Nephron (organoid): ENCODE data around the gene KCNQ1OT1.
"Not testable (repeated sequence)": the region's sequence is repeated elsewhere in the genome, so short reads cannot be mapped to it uniquely, and the experiment has no call there.

Experiments used
- H3K27ac Mint-ChIP-seq, 3 experiments: 2 replicates each; pipeline ENCODE4 v1.8.0; 2020; ENCODE audit warnings: mixed read lengths in 3 of 3, mild to moderate bottlenecking in 2 of 3, moderate library complexity in 1 of 3
- H3K27me3 Mint-ChIP-seq: 2 replicates; pipeline ENCODE4 v1.8.0; 2021; ENCODE audit warnings: low read depth, mild to moderate bottlenecking, moderate library complexity, mixed read lengths
- H3K36me3 Mint-ChIP-seq: 2 replicates; pipeline ENCODE4 v1.8.0; 2020; ENCODE audit warnings: low read depth, mixed read lengths
- H3K4me1 Mint-ChIP-seq: 2 replicates; pipeline ENCODE4 v1.8.0; 2020; ENCODE audit warnings: mixed read lengths
- H3K4me3 Mint-ChIP-seq, 3 experiments: 2 replicates each; pipeline ENCODE4 v1.8.0; 2020; ENCODE audit warnings: mild to moderate bottlenecking in 3 of 3, mixed read lengths in 3 of 3, moderate library complexity in 2 of 3
- H3K9me3 Mint-ChIP-seq: 2 replicates; pipeline ENCODE4 v1.8.0; 2020; ENCODE audit warnings: mixed read lengths
- TF ChIP-seq, protein P1 (sequence below), 3 experiments: fragments of 200-600 bp; sonication (generic); IDR thresholded peaks; one replicate each; pipeline ENCODE4 v1.5.0; 2021; ENCODE audit warnings: antibody characterized with exemption in 3 of 3; ENCODE audit not compliant: unreplicated experiment in 3 of 3

Gene KCNQ1OT1

DNA sequence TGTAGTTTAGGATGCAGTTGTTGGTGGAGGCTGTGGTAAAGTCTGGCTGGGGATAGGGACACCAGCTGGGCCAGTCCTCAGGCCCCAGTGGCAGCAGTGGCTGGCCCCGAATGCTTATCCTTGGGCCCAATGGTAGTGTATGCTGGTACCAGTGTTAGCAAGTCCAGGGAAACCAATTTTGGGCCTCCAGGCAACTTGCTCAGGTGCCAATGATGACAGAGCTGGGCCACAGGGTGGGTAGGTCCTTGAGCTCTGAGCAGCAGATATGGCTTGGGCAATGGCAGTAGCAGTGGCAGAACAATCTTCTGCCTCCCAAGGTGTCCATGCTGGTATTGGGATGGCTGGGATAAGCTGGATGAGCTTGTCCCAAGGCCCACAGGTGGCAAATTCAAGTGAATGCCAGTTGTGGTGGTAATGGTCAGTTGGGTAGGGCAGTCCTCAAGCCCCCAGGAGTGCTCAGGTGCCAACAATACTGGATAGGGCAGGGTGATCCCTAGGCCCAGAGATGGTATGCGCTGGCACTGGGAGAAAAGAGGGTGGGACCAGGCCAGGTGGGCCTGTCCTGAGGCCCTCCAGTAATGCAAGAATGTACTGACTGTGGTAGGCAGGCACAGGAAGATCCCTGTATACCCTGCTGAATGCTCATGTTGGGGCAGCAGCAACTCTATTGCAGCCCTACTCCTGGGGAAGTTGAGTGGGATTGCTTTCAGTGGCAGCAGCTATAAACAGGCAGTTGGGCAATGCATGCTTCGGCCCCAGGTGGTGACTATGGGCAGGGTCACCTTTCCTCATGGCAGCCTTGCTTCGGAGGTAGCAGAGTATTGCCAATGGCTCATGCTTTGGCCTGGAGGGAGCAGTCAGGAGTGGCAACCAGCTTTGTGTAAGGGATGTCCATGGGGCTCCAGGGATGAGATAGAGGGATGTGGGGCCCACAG is 54.7 kb downstream of the KCNQ1OT1 start:
- H3K27me3 Mint-ChIP-seq = no peaks in the 10 kb centered on the region
- no peak overlapping the region for H3K27ac Mint-ChIP-seq
- no peaks in the 10 kb centered on the region for H3K4me1 Mint-ChIP-seq
- TF ChIP-seq, protein P1, sequence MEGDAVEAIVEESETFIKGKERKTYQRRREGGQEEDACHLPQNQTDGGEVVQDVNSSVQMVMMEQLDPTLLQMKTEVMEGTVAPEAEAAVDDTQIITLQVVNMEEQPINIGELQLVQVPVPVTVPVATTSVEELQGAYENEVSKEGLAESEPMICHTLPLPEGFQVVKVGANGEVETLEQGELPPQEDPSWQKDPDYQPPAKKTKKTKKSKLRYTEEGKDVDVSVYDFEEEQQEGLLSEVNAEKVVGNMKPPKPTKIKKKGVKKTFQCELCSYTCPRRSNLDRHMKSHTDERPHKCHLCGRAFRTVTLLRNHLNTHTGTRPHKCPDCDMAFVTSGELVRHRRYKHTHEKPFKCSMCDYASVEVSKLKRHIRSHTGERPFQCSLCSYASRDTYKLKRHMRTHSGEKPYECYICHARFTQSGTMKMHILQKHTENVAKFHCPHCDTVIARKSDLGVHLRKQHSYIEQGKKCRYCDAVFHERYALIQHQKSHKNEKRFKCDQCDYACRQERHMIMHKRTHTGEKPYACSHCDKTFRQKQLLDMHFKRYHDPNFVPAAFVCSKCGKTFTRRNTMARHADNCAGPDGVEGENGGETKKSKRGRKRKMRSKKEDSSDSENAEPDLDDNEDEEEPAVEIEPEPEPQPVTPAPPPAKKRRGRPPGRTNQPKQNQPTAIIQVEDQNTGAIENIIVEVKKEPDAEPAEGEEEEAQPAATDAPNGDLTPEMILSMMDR (IDR thresholded peaks at IDR 0.05; ENCODE audit: unreplicated experiment in 3 of 3) = no peak
- H3K9me3 Mint-ChIP-seq = peaks cover 94% of the 10 kb centered on the region
- peaks cover 97% of the 10 kb centered on the region for H3K36me3 Mint-ChIP-seq
- no peak overlapping the region for H3K4me3 Mint-ChIP-seq

DNA sequence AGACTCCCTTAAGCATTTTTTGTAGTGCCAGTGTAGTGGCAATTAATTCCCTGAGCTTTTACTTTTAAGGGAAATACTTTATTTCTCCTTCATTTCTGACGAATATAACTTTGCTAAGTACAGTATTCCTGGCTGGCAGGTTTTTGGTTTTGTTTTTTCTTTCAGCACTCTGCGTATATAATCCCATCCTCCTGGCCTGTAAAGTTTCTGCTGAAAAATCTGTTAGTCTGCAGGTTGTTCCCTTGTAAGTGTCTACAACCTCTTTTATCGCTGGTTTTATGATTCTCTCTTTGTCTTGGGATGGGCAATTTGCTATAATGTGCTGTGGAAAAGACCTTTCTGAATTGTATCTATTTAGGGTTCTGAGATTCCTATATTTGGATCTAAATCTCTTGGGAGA is 56.0 kb downstream of the KCNQ1OT1 start:
- TF ChIP-seq, protein P1 (IDR thresholded peaks at IDR 0.05; ENCODE audit: unreplicated experiment in 3 of 3) = no peak
- H3K27ac Mint-ChIP-seq = no peak overlapping the region
- no peaks in the 10 kb centered on the region for H3K4me1 Mint-ChIP-seq
- no peaks in the 10 kb centered on the region for H3K27me3 Mint-ChIP-seq
- peaks cover 93% of the 10 kb centered on the region for H3K36me3 Mint-ChIP-seq
- H3K9me3 Mint-ChIP-seq = peaks cover 91% of the 10 kb centered on the region
- no peak overlapping the region for H3K4me3 Mint-ChIP-seq

DNA sequence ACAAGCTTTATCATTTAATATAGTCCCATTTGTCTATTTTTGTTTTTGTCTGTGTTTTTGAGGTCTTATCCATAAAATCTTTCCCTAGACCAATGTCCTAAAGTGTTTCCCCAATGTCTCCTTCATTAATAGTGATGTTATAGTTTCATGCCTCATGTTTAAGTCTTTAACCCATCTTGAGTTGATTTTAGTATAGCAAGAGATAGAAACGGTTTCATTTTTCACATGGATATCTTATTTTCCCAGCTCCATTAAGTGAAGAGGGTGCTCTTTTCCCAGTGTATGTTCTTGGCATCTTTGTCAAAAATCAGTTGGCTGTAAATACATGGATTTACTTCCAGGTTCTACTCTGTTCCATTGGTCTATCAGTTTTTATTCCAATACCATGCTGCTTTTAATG is 58.2 kb downstream of the KCNQ1OT1 start:
- peaks cover 91% of the 10 kb centered on the region for H3K9me3 Mint-ChIP-seq
- TF ChIP-seq, protein P1 (IDR thresholded peaks at IDR 0.05; ENCODE audit: unreplicated experiment in 3 of 3) = no peak
- H3K36me3 Mint-ChIP-seq = peaks cover 91% of the 10 kb centered on the region
- no peak overlapping the region for H3K4me3 Mint-ChIP-seq
- no peaks in the 10 kb centered on the region for H3K27me3 Mint-ChIP-seq
- H3K27ac Mint-ChIP-seq = no peak overlapping the region
- H3K4me1 Mint-ChIP-seq = no peaks in the 10 kb centered on the region

DNA sequence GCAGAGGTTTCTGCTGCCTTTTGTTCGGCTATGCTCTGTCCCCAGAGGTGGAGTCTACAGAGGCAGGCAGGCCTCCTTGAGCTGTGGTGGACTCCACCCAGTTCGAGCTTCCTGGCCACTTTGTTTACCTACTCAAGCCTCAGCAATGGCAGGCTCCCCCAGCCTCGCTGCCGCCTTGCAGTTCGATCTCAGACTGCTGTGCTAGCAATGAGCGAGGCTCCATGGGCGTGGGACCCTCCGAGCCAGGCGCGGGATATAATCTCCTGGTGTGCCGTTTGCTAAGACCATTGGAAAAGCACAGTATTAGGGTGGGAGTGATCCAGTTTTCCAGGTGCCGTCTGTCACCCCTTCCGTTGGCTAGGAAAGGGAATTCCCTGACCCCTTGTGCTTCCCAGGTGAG is 60.0 kb downstream of the KCNQ1OT1 start:
- not testable (repeated sequence) for H3K4me1 Mint-ChIP-seq, H3K27ac Mint-ChIP-seq, H3K4me3 Mint-ChIP-seq, H3K27me3 Mint-ChIP-seq
- Mint-ChIP-seq H3K9me3 (peaks cover 82% of the 10 kb centered on the region), H3K36me3 (peaks cover 79% of the 10 kb centered on the region)

DNA sequence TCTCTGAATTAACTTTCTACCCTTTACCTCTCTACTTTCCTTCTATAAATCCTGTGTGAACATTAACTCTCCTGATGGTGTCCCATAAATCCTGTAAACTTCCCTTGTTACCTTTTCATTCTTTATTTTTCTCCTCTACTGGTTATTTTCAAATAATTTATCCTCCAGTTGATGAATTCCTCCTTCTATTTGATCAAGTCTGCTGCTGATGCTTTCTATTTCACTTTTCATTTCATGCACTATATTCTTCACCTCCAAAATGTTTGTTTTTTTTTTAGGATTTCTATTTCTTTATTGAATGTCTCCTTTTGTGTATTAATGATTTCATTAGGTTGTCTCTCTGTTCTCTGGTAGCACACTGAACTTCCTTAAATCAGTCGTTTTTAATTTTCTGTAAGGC is 68.6 kb downstream of the KCNQ1OT1 start:
- no peaks in the 10 kb centered on the region for H3K4me1 Mint-ChIP-seq
- peaks cover 82% of the 10 kb centered on the region for H3K9me3 Mint-ChIP-seq
- peaks cover 6% of the 10 kb centered on the region for H3K27me3 Mint-ChIP-seq

DNA sequence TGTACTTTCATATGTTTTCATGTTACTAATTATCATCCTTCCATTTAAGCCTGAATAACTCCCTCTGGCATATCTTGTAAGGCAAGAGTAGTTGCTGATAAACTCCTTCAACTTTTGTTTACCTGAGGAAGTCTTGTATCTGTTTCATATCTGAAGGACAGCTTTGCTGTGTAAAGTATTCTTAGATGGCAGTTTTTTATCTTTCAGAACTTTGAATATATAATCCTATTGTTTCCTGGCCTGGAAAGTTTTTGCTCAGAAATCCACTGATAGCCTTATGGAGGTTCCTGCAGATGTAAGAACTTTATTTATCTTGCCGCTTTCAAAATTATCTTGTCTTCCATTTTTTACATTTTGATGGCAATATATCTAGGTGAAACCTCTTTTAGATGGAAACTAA is 69.1 kb downstream of the KCNQ1OT1 start:
- peaks cover 82% of the 10 kb centered on the region for H3K9me3 Mint-ChIP-seq
- H3K36me3 Mint-ChIP-seq = peaks cover 74% of the 10 kb centered on the region
- peaks cover 6% of the 10 kb centered on the region for H3K27me3 Mint-ChIP-seq
- no peaks in the 10 kb centered on the region for H3K4me1 Mint-ChIP-seq
- H3K4me3 Mint-ChIP-seq = no peak overlapping the region
- TF ChIP-seq, protein P1 (IDR thresholded peaks at IDR 0.05; ENCODE audit: unreplicated experiment in 3 of 3) = no peak
- no peak overlapping the region for H3K27ac Mint-ChIP-seq

More for the DNA sequence above, 68.6 kb downstream of the KCNQ1OT1 start:
- Mint-ChIP-seq H3K36me3 (peaks cover 75% of the 10 kb centered on the region), H3K27ac (no peak overlapping the region), H3K4me3 (no peak overlapping the region)
- TF ChIP-seq, protein P1 (IDR thresholded peaks at IDR 0.05; ENCODE audit: unreplicated experiment in 3 of 3) = no peak
